ENCODE results near the gene NMNAT3. TPM values are rescaled to one million over a fixed set of nuclear protein-coding genes. Genes with fewer than 3 reads are reported as not detected.

The NMNAT3 gene
- total RNA-seq, 1 experiment from 2014 or later: 1.3 TPM

GRCh38 chr3:139517321-139518065 is 160.3 kb downstream of the NMNAT3 start:
- Mint-ChIP-seq H3K9me3 (0 out of 5 replicates have a peak, but pooled peaks cover 0 to 1% of the 10 kb centered on the region in 2 experiments), H3K27me3 (ENCODE audit: low read depth) (peaks cover 7% of the 10 kb centered on the region), H3K4me1 (peaks cover 5 to 7% of the 10 kb centered on the region in 2 experiments), H3K4me3 (no peak overlapping the region), H3K27ac (no peak overlapping the region), H3K36me3 (ENCODE audit: insufficient read depth in 1 of 3, low read depth in 3 of 3) (peaks cover 0 to under 1% (median 0%) of the 10 kb centered on the region in 3 experiments; a peak in 2 of 7 replicates)
- Histone ChIP-seq H3K9me3 (ENCODE audit: control insufficient read depth, low read depth, low read length) (no peaks in the 10 kb centered on the region), H3K23me2 (ENCODE audit: insufficient read length, low read depth, low read length, poor library complexity, severe bottlenecking) (no peaks in the 10 kb centered on the region), H2BK12ac (ENCODE audit: insufficient read length, low read depth, low read length) (no peak overlapping the region), H2AK5ac (ENCODE audit: insufficient read length, low read length) (no peak overlapping the region), H2BK15ac (ENCODE audit: low read depth, low read length) (no peak overlapping the region), H3K4me1 (ENCODE audit: insufficient read depth, low read length) (no peaks in the 10 kb centered on the region), H4K5ac (ENCODE audit: insufficient read length, low read depth, low read length) (no peak overlapping the region), H3K27ac (ENCODE audit: insufficient read length, low read depth, low read length) (no peak overlapping the region), H4K91ac (ENCODE audit: insufficient read length, low read depth, low read length) (no peak overlapping the region), H3K56ac (ENCODE audit: insufficient read length, low read depth, low read length) (no peak overlapping the region), H4K20me1 (ENCODE audit: control insufficient read depth, insufficient read depth, insufficient read length) (peaks cover 3% of the 10 kb centered on the region), H3K9ac (ENCODE audit: extremely low read depth, insufficient read length, low read length) (no peak overlapping the region), H3K79me1 (ENCODE audit: insufficient read depth, low read depth, low read length, poor library complexity, severe bottlenecking) (no peaks in the 10 kb centered on the region), H3T11ph (ENCODE audit: low read length) (no peak overlapping the region), H2BK20ac (ENCODE audit: low read depth, low read length, poor library complexity, severe bottlenecking) (no peak overlapping the region), H3K79me2 (ENCODE audit: insufficient read depth, low read length) (no peaks in the 10 kb centered on the region), H3K14ac (ENCODE audit: insufficient read depth, low read length) (no peak overlapping the region), H3K4me2 (ENCODE audit: insufficient read depth, insufficient read length, low read length) (no peak overlapping the region), H3K4ac (ENCODE audit: low read depth, low read length) (no peak overlapping the region), H4K8ac (replicated peaks; ENCODE audit: insufficient read length, low read depth, low read length) (no peak overlapping the region), H2BK120ac (ENCODE audit: low read depth, low read length, poor library complexity, severe bottlenecking) (no peak overlapping the region), H3K23ac (ENCODE audit: insufficient read length, low read depth, low read length) (no peak overlapping the region), H2AFZ (ENCODE audit: low read length) (no peak overlapping the region), H2BK5ac (ENCODE audit: insufficient read length, low read length) (no peak overlapping the region), H3K27me3 (ENCODE audit: insufficient read depth, low read length) (no peaks in the 10 kb centered on the region; the same call in 1 of the 2 replicates), H3K18ac (ENCODE audit: insufficient read length, low read depth, low read length) (no peak overlapping the region)
- TF ChIP-seq CTCF (conservative IDR thresholded peaks at IDR 0.05): no peak
- DNase-seq: no peak
- no CpG with 5 or more reads among the region's 5 CpGs for WGBS (ENCODE audit: extremely low coverage, insufficient read length, low lambda C conversion rate)
